ENCODE measurements around the gene TASOR2. TPM values are rescaled to one million over a fixed set of nuclear protein-coding genes. Genes with fewer than 3 reads are reported as not detected.

TASOR2 gene
- total RNA-seq, 1 donor from 2014 or later = 59.6 TPM

GRCh38 chr10:5711642-5712041 is 27.0 kb downstream of the TASOR2 start:
- no peak for TF ChIP-seq CTCF (IDR thresholded peaks at IDR 0.05)
- peak overlapping the region; percentile 42 for H3K4me3 Mint-ChIP-seq (ENCODE audit: unreplicated experiment)
- no peaks in the 10 kb centered on the region for H3K27me3 Mint-ChIP-seq (ENCODE audit: unreplicated experiment)
- peak overlapping the region; percentile 23 for H3K27ac Mint-ChIP-seq (ENCODE audit: unreplicated experiment)
- no peaks in the 10 kb centered on the region for H3K36me3 Mint-ChIP-seq (ENCODE audit: unreplicated experiment)
- H3K4me1 Mint-ChIP-seq (ENCODE audit: unreplicated experiment) = peaks cover 28% of the 10 kb centered on the region
- no peak for DNase-seq (ENCODE audit: extremely low spot score, unreplicated experiment)
- H3K9me3 Mint-ChIP-seq (ENCODE audit: unreplicated experiment) = no peaks in the 10 kb centered on the region

GRCh38 chr10:5719546-5719945 is 34.9 kb downstream of the TASOR2 start:
- no peak for TF ChIP-seq CTCF (IDR thresholded peaks at IDR 0.05)
- no peaks in the 10 kb centered on the region for H3K27me3 Mint-ChIP-seq (ENCODE audit: unreplicated experiment)
- H3K27ac Mint-ChIP-seq (ENCODE audit: unreplicated experiment) = no peak overlapping the region
- no peak for DNase-seq (ENCODE audit: extremely low spot score, unreplicated experiment)
- H3K9me3 Mint-ChIP-seq (ENCODE audit: unreplicated experiment) = no peaks in the 10 kb centered on the region
- H3K36me3 Mint-ChIP-seq (ENCODE audit: unreplicated experiment) = peaks cover 16% of the 10 kb centered on the region
- H3K4me3 Mint-ChIP-seq (ENCODE audit: unreplicated experiment) = no peak overlapping the region
- no peaks in the 10 kb centered on the region for H3K4me1 Mint-ChIP-seq (ENCODE audit: unreplicated experiment)

- Mint-ChIP-seq H3K27me3 (ENCODE audit: unreplicated experiment) (no peaks in the 10 kb centered on the region), H3K9me3 (ENCODE audit: unreplicated experiment) (no peaks in the 10 kb centered on the region), H3K36me3 (ENCODE audit: unreplicated experiment) (peaks cover 20% of the 10 kb centered on the region), H3K27ac (ENCODE audit: unreplicated experiment) (no peak overlapping the region), H3K4me1 (ENCODE audit: unreplicated experiment) (no peaks in the 10 kb centered on the region), H3K4me3 (ENCODE audit: unreplicated experiment) (no peak overlapping the region)
- DNase-seq (ENCODE audit: extremely low spot score, unreplicated experiment) = no peak
- no peak for TF ChIP-seq CTCF (IDR thresholded peaks at IDR 0.05)
Measured at GRCh38 chr10:5720182-5720581, 35.5 kb downstream of the TASOR2 start.

GRCh38 chr10:5723692-5724091 is 39.1 kb downstream of the TASOR2 start:
- no peak overlapping the region for H3K27ac Mint-ChIP-seq (ENCODE audit: unreplicated experiment)
- H3K9me3 Mint-ChIP-seq (ENCODE audit: unreplicated experiment) = no peaks in the 10 kb centered on the region
- H3K27me3 Mint-ChIP-seq (ENCODE audit: unreplicated experiment) = no peaks in the 10 kb centered on the region
- H3K4me1 Mint-ChIP-seq (ENCODE audit: unreplicated experiment) = no peaks in the 10 kb centered on the region
- H3K4me3 Mint-ChIP-seq (ENCODE audit: unreplicated experiment) = no peak overlapping the region
- peaks cover 31% of the 10 kb centered on the region for H3K36me3 Mint-ChIP-seq (ENCODE audit: unreplicated experiment)
- TF ChIP-seq CTCF (IDR thresholded peaks at IDR 0.05) = no peak
- DNase-seq (ENCODE audit: extremely low spot score, unreplicated experiment) = no peak

- no peak overlapping the region for H3K4me3 Mint-ChIP-seq (ENCODE audit: unreplicated experiment)
- no peaks in the 10 kb centered on the region for H3K9me3 Mint-ChIP-seq (ENCODE audit: unreplicated experiment)
- peaks cover 42% of the 10 kb centered on the region for H3K36me3 Mint-ChIP-seq (ENCODE audit: unreplicated experiment)
- no peak for TF ChIP-seq CTCF (IDR thresholded peaks at IDR 0.05)
- no peak for DNase-seq (ENCODE audit: extremely low spot score, unreplicated experiment)
- H3K4me1 Mint-ChIP-seq (ENCODE audit: unreplicated experiment) = no peaks in the 10 kb centered on the region
- H3K27me3 Mint-ChIP-seq (ENCODE audit: unreplicated experiment) = no peaks in the 10 kb centered on the region
- H3K27ac Mint-ChIP-seq (ENCODE audit: unreplicated experiment) = no peak overlapping the region
Measured at GRCh38 chr10:5730766-5731165, 46.1 kb downstream of the TASOR2 start.

All from osteocyte (in vitro differentiated cells).